SJSA1 (cell line): ENCODE data around the gene DIMT1. TPM values are rescaled to one million over a fixed set of nuclear protein-coding genes. Genes with fewer than 3 reads are reported as not detected.

Experiments used
- DNase-seq, 2 experiments: peaks; one replicate each; pipeline ENCODE4 v3.0.0-alpha.2; 2015 to 2020; ENCODE audit warnings: low spot score in 2 of 2, low read depth in 1 of 2
- H3K27ac ChIP-seq: fragments of 250-450 bp; sonication (Bioruptor Pico); 2 replicates; pipeline ENCODE4 v1.5.1; 2020; ENCODE audit warnings: mild to moderate bottlenecking, moderate library complexity
- H3K27me3 ChIP-seq: fragments of 250-450 bp; sonication (Bioruptor Pico); replicated peaks from 2 replicates; pipeline ENCODE4 v1.5.1; 2020; ENCODE audit warnings: mild to moderate bottlenecking, moderate library complexity
- H3K36me3 ChIP-seq: fragments of 250-450 bp; sonication (Bioruptor Pico); 2 replicates; pipeline ENCODE4 v1.5.1; 2020; ENCODE audit warnings: mild to moderate bottlenecking
- H3K4me1 ChIP-seq: fragments of 250-450 bp; sonication (Bioruptor Pico); replicated peaks from 2 replicates; pipeline ENCODE4 v1.6.1; 2021; ENCODE audit warnings: mild to moderate bottlenecking
- H3K4me3 ChIP-seq: fragments of 250-450 bp; sonication (Bioruptor Pico); 2 replicates; pipeline ENCODE4 v1.5.1; 2020; ENCODE audit warnings: mild to moderate bottlenecking
- H3K9me3 ChIP-seq: fragments of 250-450 bp; sonication (Bioruptor Pico); replicated peaks from 2 replicates; pipeline ENCODE4 v1.5.1; 2020; ENCODE audit warnings: mild to moderate bottlenecking
- total RNA-seq: library from RNA; depleted of rRNA; stranded (reverse); fragments of >200 nt; shearing (Covaris generic); gene quantifications from 2 replicates; pipeline ENCODE4 v1.2.3, GENCODE V29; 2014; rRNA removed

Gene DIMT1
- total RNA-seq, 1 experiment from 2014 or later, result 43.8 TPM

GRCh38 chr5:62346748-62347147 lies 57.0 kb downstream of the DIMT1 start:
- Histone ChIP-seq H3K27ac (no peak overlapping the region), H3K4me3 (no peak overlapping the region), H3K4me1 (no peaks in the 10 kb centered on the region), H3K9me3 (no peaks in the 10 kb centered on the region), H3K27me3 (no peaks in the 10 kb centered on the region), H3K36me3 (peaks cover 21% of the 10 kb centered on the region; the same call in 1 of the 2 replicates)
- DNase-seq, result no peak

- H3K4me3 ChIP-seq, result no peak overlapping the region
- no peaks in the 10 kb centered on the region for H3K27me3 ChIP-seq
- H3K36me3 ChIP-seq, result peaks cover 14% of the 10 kb centered on the region; the same call in 1 of the 2 replicates
- H3K9me3 ChIP-seq, result no peaks in the 10 kb centered on the region
- no peak overlapping the region for H3K27ac ChIP-seq
- DNase-seq, result no peak
- no peaks in the 10 kb centered on the region for H3K4me1 ChIP-seq
Measured at GRCh38 chr5:62343428-62343827, 60.3 kb downstream of the DIMT1 start.

- H3K4me3 ChIP-seq, result no peak overlapping the region
- H3K9me3 ChIP-seq, result no peaks in the 10 kb centered on the region
- no peaks in the 10 kb centered on the region for H3K4me1 ChIP-seq
- H3K36me3 ChIP-seq, result 0 out of 2 replicates have a peak, but pooled peaks cover 8% of the 10 kb centered on the region
- H3K27ac ChIP-seq, result no peak overlapping the region
- no peak for DNase-seq
- no peaks in the 10 kb centered on the region for H3K27me3 ChIP-seq
Measured at GRCh38 chr5:62342476-62342837, 61.2 kb downstream of the DIMT1 start.

- H3K4me3 ChIP-seq, result no peak overlapping the region
- no peak for DNase-seq
- 0 out of 2 replicates have a peak, but pooled peaks cover 8% of the 10 kb centered on the region for H3K36me3 ChIP-seq
- H3K27ac ChIP-seq, result no peak overlapping the region
- no peaks in the 10 kb centered on the region for H3K27me3 ChIP-seq
- no peaks in the 10 kb centered on the region for H3K9me3 ChIP-seq
- no peaks in the 10 kb centered on the region for H3K4me1 ChIP-seq
Measured at GRCh38 chr5:62341783-62342475, 61.8 kb downstream of the DIMT1 start.

GRCh38 chr5:62340979-62341378 lies 62.7 kb downstream of the DIMT1 start:
- H3K27me3 ChIP-seq, result no peaks in the 10 kb centered on the region
- no peaks in the 10 kb centered on the region for H3K4me1 ChIP-seq
- no peak overlapping the region for H3K4me3 ChIP-seq
- no peaks in the 10 kb centered on the region for H3K9me3 ChIP-seq
- DNase-seq, result no peak
- H3K27ac ChIP-seq, result no peak overlapping the region
- 0 out of 2 replicates have a peak, but pooled peaks cover 8% of the 10 kb centered on the region for H3K36me3 ChIP-seq

GRCh38 chr5:62340392-62340791 lies 63.3 kb downstream of the DIMT1 start:
- Histone ChIP-seq H3K4me1 (no peaks in the 10 kb centered on the region), H3K36me3 (0 out of 2 replicates have a peak, but pooled peaks cover 8% of the 10 kb centered on the region), H3K27me3 (no peaks in the 10 kb centered on the region), H3K27ac (no peak overlapping the region), H3K9me3 (no peaks in the 10 kb centered on the region), H3K4me3 (no peak overlapping the region)
- no peak for DNase-seq

Other genes with a start within 250 kb of the DIMT1 start
- 44.0 and 63.6 TPM in 2 replicates for gene KIF2A, start 97.7 kb downstream of the DIMT1 start, total RNA-seq
- gene IPO11, start 8.9 kb upstream of the DIMT1 start, total RNA-seq, result 18.2 and 32.0 TPM in 2 replicates
- gene LRRC70, start 174.9 kb upstream of the DIMT1 start, total RNA-seq, result 0.71 and 1.1 TPM in 2 replicates